ENCODE measurements around the gene ARCN1.

ARCN1 gene

GRCh38 chr11:118635642-118636041 is 63.4 kb downstream of the ARCN1 start:
- TF ChIP-seq, protein P1, sequence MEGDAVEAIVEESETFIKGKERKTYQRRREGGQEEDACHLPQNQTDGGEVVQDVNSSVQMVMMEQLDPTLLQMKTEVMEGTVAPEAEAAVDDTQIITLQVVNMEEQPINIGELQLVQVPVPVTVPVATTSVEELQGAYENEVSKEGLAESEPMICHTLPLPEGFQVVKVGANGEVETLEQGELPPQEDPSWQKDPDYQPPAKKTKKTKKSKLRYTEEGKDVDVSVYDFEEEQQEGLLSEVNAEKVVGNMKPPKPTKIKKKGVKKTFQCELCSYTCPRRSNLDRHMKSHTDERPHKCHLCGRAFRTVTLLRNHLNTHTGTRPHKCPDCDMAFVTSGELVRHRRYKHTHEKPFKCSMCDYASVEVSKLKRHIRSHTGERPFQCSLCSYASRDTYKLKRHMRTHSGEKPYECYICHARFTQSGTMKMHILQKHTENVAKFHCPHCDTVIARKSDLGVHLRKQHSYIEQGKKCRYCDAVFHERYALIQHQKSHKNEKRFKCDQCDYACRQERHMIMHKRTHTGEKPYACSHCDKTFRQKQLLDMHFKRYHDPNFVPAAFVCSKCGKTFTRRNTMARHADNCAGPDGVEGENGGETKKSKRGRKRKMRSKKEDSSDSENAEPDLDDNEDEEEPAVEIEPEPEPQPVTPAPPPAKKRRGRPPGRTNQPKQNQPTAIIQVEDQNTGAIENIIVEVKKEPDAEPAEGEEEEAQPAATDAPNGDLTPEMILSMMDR (IDR thresholded peaks at IDR 0.05) = no peak
- no peak for TF ChIP-seq ZFX (IDR thresholded peaks at IDR 0.05; ENCODE audit: borderline replicate concordance)
- H3K27ac ChIP-seq = no peak overlapping the region

GRCh38 chr11:118636569-118637290 is 64.5 kb downstream of the ARCN1 start:
- TF ChIP-seq, protein P1 (IDR thresholded peaks at IDR 0.05) = no peak
- no peak for TF ChIP-seq ZFX (IDR thresholded peaks at IDR 0.05; ENCODE audit: borderline replicate concordance)
- H3K27ac ChIP-seq = no peak overlapping the region

- H3K27ac ChIP-seq = no peak overlapping the region
- TF ChIP-seq ZFX (IDR thresholded peaks at IDR 0.05; ENCODE audit: borderline replicate concordance) = no peak
- TF ChIP-seq, protein P1 (IDR thresholded peaks at IDR 0.05) = no peak
Measured at GRCh38 chr11:118638726-118639125, 66.5 kb downstream of the ARCN1 start.

GRCh38 chr11:118639899-118640298 is 67.7 kb downstream of the ARCN1 start:
- TF ChIP-seq, protein P1 (IDR thresholded peaks at IDR 0.05) = no peak
- no peak for TF ChIP-seq ZFX (IDR thresholded peaks at IDR 0.05; ENCODE audit: borderline replicate concordance)
- no peak overlapping the region for H3K27ac ChIP-seq

DNA sequence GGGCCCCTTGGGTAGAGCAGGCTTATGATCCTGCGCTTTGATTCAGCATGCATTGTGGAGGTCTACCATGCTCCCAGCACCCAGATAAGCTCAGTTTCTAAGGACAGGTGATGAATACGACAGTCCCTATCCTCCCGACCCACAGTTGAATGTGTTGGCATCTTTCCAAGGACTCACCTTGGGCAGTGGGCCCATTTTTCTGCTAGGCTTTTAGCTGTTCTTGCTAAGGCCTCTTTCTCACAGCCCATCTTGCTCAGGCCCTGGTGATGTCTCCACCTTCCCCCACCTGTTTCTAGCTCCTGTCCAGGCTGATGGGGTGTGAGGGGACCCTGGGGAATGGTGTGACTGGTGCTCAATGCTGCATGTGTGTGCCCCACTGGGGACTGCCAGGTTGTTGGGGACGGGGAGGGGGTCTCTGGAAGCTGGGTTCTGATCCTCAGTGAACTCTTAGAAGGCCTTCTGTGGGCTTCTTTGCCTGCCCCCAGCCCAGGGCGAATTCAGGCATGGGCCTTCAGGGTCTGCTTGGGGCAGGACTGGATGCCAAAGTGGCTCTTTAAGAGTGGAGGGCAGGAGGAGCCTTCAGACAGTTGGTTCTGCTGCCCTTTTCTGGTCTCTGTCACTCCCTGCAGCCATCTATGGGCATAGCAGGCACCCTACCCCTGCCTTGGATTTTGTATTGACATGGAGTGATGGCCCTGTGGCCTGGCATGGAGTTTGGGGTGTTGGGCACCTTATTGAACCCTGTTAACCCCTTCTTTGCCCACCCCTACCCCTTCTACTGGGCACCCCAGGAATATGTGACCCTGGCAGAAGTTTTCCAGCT is 68.3 kb downstream of the ARCN1 start:
- TF ChIP-seq, protein P1 (IDR thresholded peaks at IDR 0.05) = peak; percentile 10; the same call in 1 of the 2 replicates
- no peak for TF ChIP-seq ZFX (IDR thresholded peaks at IDR 0.05; ENCODE audit: borderline replicate concordance)

GRCh38 chr11:118641397-118642019 is 69.3 kb downstream of the ARCN1 start:
- no peak for TF ChIP-seq ZFX (IDR thresholded peaks at IDR 0.05; ENCODE audit: borderline replicate concordance)
- TF ChIP-seq, protein P1 (IDR thresholded peaks at IDR 0.05) = no peak
- no peak overlapping the region for H3K27ac ChIP-seq

More for the DNA sequence above, 68.3 kb downstream of the ARCN1 start:
- no peak overlapping the region for H3K27ac ChIP-seq
